ENCODE results near the gene LDAH.
A peak's percentile ranks its signal among the peaks of the same experiment; 100 is the strongest.

LDAH gene

DNA sequence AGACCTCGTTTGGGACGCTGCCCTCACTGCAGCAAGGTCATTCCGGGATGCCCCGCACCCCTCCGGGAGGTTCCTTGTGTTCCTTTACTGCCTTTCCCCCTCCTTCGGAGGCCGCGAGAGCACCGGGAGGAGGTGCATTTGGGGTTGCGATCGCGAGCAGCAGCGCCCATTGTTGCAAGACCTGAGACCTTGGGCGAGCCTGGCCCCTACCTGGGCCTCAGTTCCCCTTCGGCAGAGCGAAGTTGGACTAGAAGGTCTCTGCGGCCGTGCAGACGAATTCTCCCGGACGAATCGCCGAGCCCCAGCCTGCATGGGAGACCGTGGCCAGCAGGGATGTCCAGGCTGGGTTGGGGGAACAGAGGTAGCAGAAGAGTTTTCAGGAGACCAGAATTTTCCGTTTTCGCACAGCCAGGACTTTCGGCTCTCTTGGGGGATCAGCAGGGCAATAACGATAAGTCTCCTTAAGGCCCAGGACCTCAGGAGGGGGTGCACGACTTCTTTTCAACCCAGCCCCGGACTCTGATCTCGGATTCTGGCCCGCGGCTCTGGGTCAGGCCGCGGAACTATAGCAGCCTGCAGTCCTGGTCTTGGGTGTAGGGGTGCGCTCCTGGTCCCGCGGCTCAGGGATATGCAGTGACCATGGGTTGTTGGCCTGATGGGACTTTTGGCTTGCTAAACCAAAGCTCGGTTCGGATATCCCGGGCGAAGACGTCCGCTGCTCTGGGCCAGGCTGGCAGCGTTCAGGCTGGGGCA, 153.2 kb downstream of the LDAH start:
- no peak overlapping the region for H3K4me3 ChIP-seq (ENCODE audit: low read depth, low read length)

GRCh38 chr2:20668871-20669475, 153.9 kb downstream of the LDAH start:
- no peak overlapping the region for H3K4me3 ChIP-seq (ENCODE audit: low read depth, low read length)

- no peak overlapping the region for H3K4me3 ChIP-seq (ENCODE audit: low read depth, low read length)
Measured at GRCh38 chr2:20668451-20668850, 154.4 kb downstream of the LDAH start.

- peak overlapping the region; percentile 45 for H3K4me3 ChIP-seq (ENCODE audit: low read depth, low read length)
Measured at GRCh38 chr2:20667531-20668401, 155.1 kb downstream of the LDAH start.

GRCh38 chr2:20667151-20667530, 155.8 kb downstream of the LDAH start:
- H3K4me3 ChIP-seq (ENCODE audit: low read depth, low read length) = peak overlapping the region; percentile 45

DNA sequence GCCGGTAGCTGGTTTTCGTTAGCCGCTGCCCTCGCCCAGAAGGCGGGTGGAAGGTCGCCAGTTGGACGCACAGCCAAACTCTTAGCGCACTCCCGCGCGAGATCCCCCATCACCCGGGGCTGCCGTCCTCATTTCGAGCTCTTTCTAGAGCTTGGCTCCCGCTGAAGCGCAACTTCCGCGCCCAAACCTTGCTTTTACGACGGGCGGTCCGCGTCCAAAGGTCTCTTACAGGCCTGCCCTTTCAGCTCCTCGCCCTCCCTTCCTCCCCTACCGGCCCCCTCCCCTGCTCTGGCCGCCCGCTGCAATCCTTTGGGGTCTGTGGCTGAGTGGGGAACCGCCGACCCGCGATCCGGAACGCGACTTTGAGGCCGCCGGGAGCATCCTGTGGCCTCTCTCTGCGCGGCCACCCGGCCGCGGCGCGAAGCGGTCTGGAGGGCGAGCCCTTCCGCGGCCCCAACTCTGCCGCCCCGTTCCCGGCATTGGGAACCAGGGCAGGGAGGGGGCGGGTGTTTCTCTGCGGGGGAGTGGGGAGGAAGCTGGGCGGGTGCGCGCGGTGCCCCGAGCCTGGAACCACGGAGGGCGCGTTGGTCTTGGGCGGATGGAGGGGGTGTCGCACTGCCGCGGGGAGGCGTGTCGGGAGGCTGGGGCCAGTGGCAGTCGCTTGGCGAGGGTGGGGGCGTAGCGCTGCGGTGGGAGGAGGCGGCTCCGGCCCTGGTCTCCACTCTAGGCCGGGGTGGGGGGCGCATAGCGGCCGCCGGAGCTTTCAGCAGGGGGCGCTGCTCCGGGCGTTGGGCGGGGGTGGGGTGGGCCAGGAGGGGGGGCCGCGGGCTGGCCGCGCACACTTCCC, 156.4 kb downstream of the LDAH start, which contains the start of gene GDF7:
Gene GDF7, plus strand, starts transcription at position 841 of the 847 bp plus-strand sequence. CDS start 96 bp downstream, outside the sequence.
- peak within 1 kb of the TSS; percentile 45 for H3K4me3 ChIP-seq (ENCODE audit: low read depth, low read length)

DNA sequence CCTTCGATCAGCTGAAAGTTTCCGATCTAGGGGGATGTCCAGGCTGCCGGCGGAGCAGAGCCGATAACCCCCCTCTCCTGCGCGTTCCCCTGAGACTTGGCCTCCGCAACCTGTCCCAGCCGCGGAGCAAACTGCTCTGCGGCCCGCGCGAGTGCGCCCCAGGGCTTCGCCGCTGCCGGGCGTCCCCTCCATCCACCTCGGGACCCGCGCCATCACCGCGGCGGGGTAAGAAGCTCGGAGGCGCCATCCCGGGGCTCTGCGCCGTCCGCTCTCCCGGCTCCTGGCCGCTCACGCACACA, 156.9 kb downstream of the LDAH start:
- H3K4me3 ChIP-seq (ENCODE audit: low read depth, low read length) = peak overlapping the region; percentile 43

GRCh38 chr2:20665243-20666004, 157.5 kb downstream of the LDAH start:
- peak overlapping the region; percentile 43 for H3K4me3 ChIP-seq (ENCODE audit: low read depth, low read length)

DNA sequence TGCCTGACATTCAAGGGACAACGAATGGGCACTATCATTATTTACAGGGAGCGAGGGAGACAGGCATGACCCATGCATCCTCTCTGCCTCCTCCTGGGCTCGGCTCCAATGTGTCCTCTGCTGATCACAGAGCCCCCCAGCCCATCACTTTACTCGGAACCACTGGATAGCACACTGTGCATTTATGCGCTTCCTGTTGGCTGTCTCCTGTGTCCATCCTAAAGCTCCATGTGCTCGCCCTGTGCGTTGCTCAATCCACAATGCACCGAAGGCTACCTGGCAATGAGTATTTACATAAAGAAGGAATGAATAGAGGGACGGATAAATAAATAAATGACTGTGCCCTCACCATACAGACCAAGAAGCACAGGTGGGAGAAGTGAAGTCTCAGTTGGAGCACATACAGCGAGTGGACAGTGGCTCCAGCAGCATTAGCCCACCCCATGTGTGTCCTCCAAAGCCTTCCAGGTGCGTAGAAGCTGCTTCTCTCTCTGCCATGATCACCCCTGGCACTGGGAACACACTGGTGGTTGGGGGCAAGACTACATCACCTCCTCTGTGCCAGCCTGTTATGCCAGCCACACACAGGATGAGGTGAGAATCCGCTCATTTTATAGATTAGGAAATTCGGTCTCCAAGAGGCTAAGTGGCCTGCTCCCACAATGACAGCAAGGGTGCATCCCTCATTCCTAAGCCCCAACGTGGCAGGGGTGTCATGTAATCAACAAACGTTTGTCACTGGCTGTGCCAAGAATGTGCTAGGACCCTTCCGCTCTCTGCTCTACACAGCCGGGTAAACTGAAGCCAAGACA, 158.3 kb downstream of the LDAH start:
- H3K4me3 ChIP-seq (ENCODE audit: low read depth, low read length) = no peak overlapping the region

GRCh38 chr2:20664071-20664390, 158.9 kb downstream of the LDAH start:
- H3K4me3 ChIP-seq (ENCODE audit: low read depth, low read length) = no peak overlapping the region

DNA sequence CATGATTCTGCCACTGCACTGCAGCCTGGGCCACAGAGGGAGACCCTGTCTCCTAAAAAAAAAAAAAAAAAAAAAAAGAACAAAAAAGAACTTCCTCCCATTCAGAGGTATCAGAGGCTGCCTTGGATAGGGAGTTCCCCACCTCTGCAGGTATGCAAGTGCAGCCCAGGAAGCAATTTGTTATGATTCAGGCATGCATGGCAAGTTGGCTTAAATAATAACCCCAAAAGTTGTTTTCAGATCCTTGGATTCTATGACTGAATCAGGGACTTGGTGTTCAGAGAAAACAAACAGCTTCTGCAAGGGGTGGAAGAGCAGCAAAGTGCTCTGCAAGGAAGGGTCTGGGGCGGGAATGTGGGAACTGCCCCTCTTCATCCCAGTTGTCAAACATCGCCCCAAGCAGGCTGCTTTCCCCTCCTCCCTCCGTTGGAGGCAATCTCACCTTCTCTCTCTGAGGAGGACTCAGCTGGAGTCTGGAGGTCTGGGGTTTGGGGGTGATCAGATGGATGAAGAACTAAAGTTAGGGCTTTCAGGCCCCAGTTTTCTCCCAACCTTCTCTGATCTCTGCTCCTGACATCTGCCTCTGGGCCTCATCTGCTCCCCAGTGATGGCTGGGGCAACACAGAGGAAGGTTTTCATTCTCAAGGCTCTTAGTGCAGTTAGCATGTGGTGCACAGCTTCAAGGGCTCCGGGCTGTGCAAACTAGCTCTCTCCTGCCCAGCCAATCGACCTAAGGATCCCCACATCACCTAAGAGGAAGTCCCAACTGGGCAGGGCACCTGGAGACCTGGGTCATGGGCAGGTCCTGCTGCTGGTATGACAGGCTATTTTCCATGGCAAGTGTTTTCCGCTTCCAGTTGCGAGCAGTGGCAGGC, 159.5 kb downstream of the LDAH start:
- H3K4me3 ChIP-seq (ENCODE audit: low read depth, low read length) = no peak overlapping the region

- H3K4me3 ChIP-seq (ENCODE audit: low read depth, low read length) = no peak overlapping the region
Measured at GRCh38 chr2:20662308-20662937, 160.5 kb downstream of the LDAH start.

DNA sequence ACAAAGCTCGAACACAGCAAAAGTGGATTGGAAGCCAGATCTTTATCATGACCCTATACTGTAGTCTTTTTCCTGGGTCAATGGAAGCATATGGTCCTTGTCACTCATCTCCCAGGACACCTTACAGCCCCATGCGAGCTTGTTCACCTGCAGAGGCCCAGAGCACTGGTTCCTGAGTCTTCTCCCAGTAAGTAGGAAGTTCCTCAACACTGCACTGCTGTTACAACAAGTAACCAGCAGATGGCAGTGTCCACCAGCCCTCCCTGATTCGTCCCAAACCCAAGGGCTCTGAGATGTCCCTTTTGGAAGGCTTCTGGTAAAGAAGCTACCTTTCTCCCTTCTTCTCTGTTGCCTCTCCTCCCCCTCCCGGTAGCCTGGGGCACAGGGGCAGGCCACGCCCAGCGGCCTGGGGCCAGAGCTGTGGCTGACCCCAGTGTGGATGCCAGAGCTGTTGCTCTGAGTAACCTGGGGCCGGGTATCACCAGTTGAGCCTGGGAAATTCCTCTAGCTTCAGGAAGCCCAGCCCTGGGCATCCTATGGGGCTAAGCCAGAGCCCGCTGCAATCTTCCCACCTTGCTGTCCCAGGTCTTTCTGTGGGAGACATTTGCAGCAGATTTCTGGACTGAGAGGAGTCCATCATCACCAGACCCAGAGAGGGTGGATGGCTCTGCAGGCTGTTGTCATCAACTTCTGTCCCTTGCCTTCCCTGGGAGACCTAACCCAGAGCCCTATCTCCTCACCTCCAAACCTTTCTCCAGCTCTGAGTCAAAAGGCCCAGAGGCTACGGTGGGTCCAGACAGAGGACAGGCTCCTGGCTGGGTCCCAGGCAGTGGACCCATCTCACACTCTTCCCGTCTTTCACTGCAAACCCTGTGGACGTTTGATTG, 161.2 kb downstream of the LDAH start:
- H3K4me3 ChIP-seq (ENCODE audit: low read depth, low read length) = no peak overlapping the region

DNA sequence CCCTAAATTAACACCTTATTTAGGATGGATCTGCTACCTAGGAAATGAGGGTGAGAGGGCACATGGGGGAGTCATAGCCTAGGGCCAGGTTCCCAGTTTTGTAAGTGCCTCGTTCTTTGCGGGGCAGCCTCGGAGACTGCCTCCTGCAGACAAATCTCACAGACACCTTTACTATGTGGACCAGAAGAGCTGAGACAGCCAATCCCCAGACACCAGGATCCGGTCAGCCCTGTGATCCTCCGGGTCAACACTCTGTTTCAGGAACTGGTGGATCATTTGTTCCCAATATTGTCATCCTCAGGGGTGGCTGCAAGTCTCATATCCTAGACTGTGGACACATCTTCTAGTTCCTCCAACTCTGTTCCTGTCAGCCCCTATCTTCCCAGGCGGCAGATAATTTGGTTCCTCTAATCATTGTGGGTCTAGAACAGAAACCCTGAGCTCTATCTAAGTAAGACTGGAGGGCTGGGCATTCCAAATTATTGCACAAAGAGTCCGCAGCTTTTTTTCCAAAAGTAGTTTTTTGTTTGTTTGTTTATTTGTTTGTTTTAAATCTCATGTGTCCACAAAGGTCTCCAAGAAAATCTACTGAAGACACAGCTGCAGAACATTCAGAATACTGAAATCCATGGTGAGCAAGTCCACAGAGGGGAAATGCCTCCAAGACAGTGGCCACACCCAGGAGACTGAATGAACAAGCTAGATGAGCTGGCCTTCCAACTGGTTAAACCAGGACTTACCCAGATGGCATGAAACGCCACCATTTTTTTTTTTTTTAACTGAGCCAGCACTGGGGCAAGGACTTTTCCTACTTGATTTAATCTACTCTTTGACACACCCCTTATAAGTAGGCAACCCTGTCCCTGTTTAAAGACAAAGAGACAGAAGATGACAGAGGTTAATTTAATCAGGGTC, 162.1 kb downstream of the LDAH start:
- H3K4me3 ChIP-seq (ENCODE audit: low read depth, low read length) = no peak overlapping the region

GRCh38 chr2:20657522-20658235, 165.2 kb downstream of the LDAH start:
- no peak overlapping the region for H3K4me3 ChIP-seq (ENCODE audit: low read depth, low read length)
